Heart left ventricle (tissue), 13 donors: ENCODE results near the gene FTO.

Experiments used
- POLR2A ChIP-seq, 2 donors: fragments of 450-650 bp; IDR thresholded peaks; one replicate each; pipeline ENCODE4 v1.6.1; 2017; ENCODE audit warnings: antibody characterized with exemption in 2 of 2, mild to moderate bottlenecking in 2 of 2, moderate library complexity in 2 of 2
- TF ChIP-seq, protein P1 (sequence below), 12 donors: fragments of 200-600 bp; sonication (generic) in 4 of 12; IDR thresholded peaks; one replicate each; pipeline versions ENCODE4 v1.5.0 to v1.8.0; 2018 to 2022; ENCODE audit warnings: antibody characterized with exemption in 12 of 12, mild to moderate bottlenecking in 5 of 12
- donor health status: ischemic (EF 13 %, LVEDD 7.1; RV severe dilation, severe dysfunction).
- donor health status: DM: no; HTN: yes; CAD: no.
- donor health status: DM: no; HTN: no; CAD: no.
- donor health status: ischemic (EF 25% LVEDD 6.9; RV normal size, moderate dysfunction).
- donor health status: ischemic (EF 25% LVEDD 5.7; RV mildly dilated, moderate dysfunction).
- donor health status: ischemic (EF 35%, LVEDD 5.7; RV mildly dilated, moderate dysfunction).
- donor health status: nonischemic (EF 11% LVEDD 7.7; RV severe dilation, severe dysfunction).
- donor health status: DM: yes; HTN: yes; CAD: no.
- donor health status: PGD.
- donor health status: ischemic (EF 29% LVEDD 5.4; RV normal size, mild dysfunction).
- donor health status: nonischemic (EF 23%, LVEDD 6.1; RV moderate dilation, normal function).

GRCh38 chr16:53926209-53926608, 222.3 kb downstream of the FTO start:
- TF ChIP-seq, protein P1, sequence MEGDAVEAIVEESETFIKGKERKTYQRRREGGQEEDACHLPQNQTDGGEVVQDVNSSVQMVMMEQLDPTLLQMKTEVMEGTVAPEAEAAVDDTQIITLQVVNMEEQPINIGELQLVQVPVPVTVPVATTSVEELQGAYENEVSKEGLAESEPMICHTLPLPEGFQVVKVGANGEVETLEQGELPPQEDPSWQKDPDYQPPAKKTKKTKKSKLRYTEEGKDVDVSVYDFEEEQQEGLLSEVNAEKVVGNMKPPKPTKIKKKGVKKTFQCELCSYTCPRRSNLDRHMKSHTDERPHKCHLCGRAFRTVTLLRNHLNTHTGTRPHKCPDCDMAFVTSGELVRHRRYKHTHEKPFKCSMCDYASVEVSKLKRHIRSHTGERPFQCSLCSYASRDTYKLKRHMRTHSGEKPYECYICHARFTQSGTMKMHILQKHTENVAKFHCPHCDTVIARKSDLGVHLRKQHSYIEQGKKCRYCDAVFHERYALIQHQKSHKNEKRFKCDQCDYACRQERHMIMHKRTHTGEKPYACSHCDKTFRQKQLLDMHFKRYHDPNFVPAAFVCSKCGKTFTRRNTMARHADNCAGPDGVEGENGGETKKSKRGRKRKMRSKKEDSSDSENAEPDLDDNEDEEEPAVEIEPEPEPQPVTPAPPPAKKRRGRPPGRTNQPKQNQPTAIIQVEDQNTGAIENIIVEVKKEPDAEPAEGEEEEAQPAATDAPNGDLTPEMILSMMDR (IDR thresholded peaks at IDR 0.05): no peak
- no peak for TF ChIP-seq POLR2A (IDR thresholded peaks at IDR 0.05)
